ENCODE data around the gene COX11. TPM values are rescaled to one million over a fixed set of nuclear protein-coding genes. Genes with fewer than 3 reads are reported as not detected.

COX11 gene
- total RNA-seq, 4 donors from 2014 or later = 18.9 to 64.3 (median 35.3) TPM

DNA sequence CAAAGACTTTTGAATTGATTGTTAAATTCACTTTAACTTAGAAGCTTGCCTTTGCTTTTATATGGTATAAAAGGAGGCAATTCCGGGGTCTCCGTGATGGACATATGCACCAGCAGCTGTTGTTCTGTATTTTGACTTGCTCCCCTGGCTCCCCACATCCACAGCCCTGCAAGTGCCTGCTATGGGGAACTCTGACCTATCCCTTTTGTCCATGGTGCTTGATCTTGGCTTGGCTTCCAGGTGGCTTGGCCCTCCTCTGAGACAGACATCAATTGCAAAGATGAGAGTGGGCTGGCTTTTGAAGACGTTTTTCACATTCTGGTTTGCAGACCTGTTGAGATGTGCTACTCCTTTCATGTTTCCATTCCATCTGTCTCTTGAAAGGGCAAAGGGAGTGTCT, 40.9 kb downstream of the COX11 start:
- no peak for DNase-seq
- no peak for TF ChIP-seq POLR2A (IDR thresholded peaks at IDR 0.05)
- TF ChIP-seq, protein P1, sequence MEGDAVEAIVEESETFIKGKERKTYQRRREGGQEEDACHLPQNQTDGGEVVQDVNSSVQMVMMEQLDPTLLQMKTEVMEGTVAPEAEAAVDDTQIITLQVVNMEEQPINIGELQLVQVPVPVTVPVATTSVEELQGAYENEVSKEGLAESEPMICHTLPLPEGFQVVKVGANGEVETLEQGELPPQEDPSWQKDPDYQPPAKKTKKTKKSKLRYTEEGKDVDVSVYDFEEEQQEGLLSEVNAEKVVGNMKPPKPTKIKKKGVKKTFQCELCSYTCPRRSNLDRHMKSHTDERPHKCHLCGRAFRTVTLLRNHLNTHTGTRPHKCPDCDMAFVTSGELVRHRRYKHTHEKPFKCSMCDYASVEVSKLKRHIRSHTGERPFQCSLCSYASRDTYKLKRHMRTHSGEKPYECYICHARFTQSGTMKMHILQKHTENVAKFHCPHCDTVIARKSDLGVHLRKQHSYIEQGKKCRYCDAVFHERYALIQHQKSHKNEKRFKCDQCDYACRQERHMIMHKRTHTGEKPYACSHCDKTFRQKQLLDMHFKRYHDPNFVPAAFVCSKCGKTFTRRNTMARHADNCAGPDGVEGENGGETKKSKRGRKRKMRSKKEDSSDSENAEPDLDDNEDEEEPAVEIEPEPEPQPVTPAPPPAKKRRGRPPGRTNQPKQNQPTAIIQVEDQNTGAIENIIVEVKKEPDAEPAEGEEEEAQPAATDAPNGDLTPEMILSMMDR (IDR thresholded peaks at IDR 0.05) = no peak
- 80 to 87% methylated on average over 3 of the region's 3 CpGs for WGBS, 2 donors
- Histone ChIP-seq H3K4me1 (no peaks in the 10 kb centered on the region), H3K4me3 (no peak overlapping the region), H3K36me3 (peaks cover 0 to 84% (median 0%) of the 10 kb centered on the region in 3 donors), H3K27me3 (no peaks in the 10 kb centered on the region), H3K27ac (no peak overlapping the region), H3K9me3 (no peaks in the 10 kb centered on the region)
- intact Hi-C loops (cut with DNase I) = no loop called here

DNA sequence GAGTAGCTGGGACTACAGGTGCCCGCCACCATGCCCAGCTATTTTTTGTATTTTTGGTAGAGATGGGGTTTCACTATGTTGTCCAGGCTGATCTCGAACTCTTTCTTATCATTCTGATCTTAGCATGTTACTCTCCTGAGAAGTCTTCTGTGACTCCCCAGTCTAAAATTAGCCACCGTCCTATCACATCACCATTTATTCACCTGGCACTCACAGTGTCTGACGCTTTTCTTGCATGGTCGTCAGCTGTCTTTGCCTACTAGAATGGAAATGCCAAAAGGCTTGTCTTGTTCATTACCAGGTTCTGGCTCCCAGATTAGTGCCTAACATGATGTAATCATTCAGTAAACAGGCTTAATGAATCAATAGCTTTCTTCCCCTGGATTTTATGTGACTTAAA, 44.0 kb downstream of the COX11 start:
- no peak for DNase-seq
- Histone ChIP-seq H3K36me3 (peaks cover 0 to 77% (median 0%) of the 10 kb centered on the region in 3 donors), H3K4me3 (no peak overlapping the region), H3K9me3 (no peaks in the 10 kb centered on the region), H3K4me1 (no peaks in the 10 kb centered on the region), H3K27ac (no peak overlapping the region), H3K27me3 (no peaks in the 10 kb centered on the region)
- 90 to 92% methylated on average over 5 of the region's 5 CpGs for WGBS, 2 donors
- intact Hi-C loops (cut with DNase I) = no loop called here
- TF ChIP-seq, protein P1 (IDR thresholded peaks at IDR 0.05) = no peak
- no peak for TF ChIP-seq POLR2A (IDR thresholded peaks at IDR 0.05)

DNA sequence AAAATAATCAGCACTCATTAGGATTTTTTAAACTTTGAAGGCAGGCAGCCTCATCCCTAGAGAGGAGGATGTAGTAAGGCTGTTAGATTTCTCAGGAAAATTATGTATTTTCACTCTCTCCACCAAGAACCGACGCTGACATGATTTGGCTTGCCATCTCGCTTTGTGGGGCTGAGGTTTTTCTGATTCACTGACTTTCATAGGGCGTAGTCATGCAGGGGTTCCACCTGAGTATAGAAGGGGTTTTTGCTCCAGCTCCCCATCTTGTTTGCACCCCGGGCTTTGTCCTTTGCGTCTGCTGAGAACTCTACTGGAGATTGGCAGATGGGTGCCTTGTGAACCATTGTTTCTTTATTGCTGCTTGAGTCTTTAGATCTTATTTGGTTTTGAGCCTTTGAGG, 47.6 kb downstream of the COX11 start:
- DNase-seq = no peak
- Histone ChIP-seq H3K27me3 (no peaks in the 10 kb centered on the region), H3K9me3 (peaks cover 0 to 10% (median 5%) of the 10 kb centered on the region in 3 donors), H3K4me3 (no peak overlapping the region), H3K36me3 (peaks cover 0 to 87% (median under 1%) of the 10 kb centered on the region in 3 donors), H3K4me1 (no peaks in the 10 kb centered on the region), H3K27ac (no peak overlapping the region)
- TF ChIP-seq, protein P1 (IDR thresholded peaks at IDR 0.05) = no peak
- no peak for TF ChIP-seq POLR2A (IDR thresholded peaks at IDR 0.05)
- intact Hi-C loops (cut with DNase I) = no loop called here
- WGBS, 2 donors = 89 to 90% methylated on average over 6 of the region's 6 CpGs

DNA sequence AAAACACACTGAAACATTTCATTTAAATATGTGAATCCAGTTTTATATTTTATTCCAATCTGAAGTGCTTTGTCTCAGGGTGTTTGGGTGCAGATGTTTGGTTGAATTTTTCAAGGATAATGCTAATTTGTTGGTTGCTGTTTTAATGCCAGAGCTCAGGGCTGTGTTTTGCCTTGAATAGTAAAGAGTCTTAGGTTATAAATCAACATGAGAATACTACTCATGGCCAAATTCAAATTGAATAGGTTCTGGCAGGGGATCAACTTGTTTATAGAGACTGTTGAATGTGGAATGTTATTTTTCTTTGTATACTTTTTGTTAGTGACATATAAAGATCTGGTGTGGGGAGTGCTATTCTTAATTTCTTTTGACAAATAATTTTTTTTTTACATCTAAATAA, 49.0 kb downstream of the COX11 start:
- Histone ChIP-seq H3K4me1 (no peaks in the 10 kb centered on the region), H3K9me3 (peaks cover 0 to 10% (median 5%) of the 10 kb centered on the region in 3 donors), H3K27ac (no peak overlapping the region), H3K4me3 (no peak overlapping the region), H3K36me3 (peaks cover 0 to 87% (median 4%) of the 10 kb centered on the region in 3 donors), H3K27me3 (no peaks in the 10 kb centered on the region)
- intact Hi-C loops (cut with DNase I) = no loop called here
- DNase-seq = no peak
- no peak for TF ChIP-seq POLR2A (IDR thresholded peaks at IDR 0.05)
- TF ChIP-seq, protein P1 (IDR thresholded peaks at IDR 0.05) = no peak

DNA sequence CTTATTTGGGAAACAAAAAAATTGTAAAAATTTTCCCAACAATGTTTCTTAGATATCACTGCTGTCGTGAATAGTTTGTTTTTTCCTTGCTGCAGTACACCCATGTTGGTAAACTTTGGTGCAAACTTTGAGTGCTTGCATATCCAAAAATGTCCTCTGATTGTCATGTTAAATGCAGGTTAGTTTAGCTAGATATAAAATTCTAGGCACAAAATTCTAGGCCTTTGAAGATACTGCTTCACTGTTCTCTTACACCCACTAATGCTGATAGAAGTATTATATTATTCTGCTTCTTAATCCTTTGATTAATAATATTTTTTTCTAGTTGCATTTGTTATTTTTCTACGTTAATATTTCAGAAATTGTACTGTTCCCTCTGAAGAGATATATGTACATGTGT, 51.7 kb downstream of the COX11 start:
- intact Hi-C loops (cut with DNase I) = no loop called here
- peaks cover 0 to 84% (median 4%) of the 10 kb centered on the region in 3 donors for H3K36me3 ChIP-seq
- no peaks in the 10 kb centered on the region for H3K27me3 ChIP-seq
- DNase-seq = no peak
- H3K27ac ChIP-seq = no peak overlapping the region
- 80 to 92% methylated on average over 2 of the region's 2 CpGs for WGBS, 2 donors
- H3K4me3 ChIP-seq = no peak overlapping the region
- TF ChIP-seq, protein P1 (IDR thresholded peaks at IDR 0.05) = no peak
- no peak for TF ChIP-seq POLR2A (IDR thresholded peaks at IDR 0.05)
- peaks cover 0 to 10% (median 5%) of the 10 kb centered on the region in 3 donors for H3K9me3 ChIP-seq
- H3K4me1 ChIP-seq = no peaks in the 10 kb centered on the region

Small RNA genes lying within 50 kb of the gene (small RNA-seq; reads per million reads assigned to genes)
- gene AC007485.1 = 0 reads per million in 4 donors

Other genes with a start within 250 kb of the COX11 start
- 10 to 100 TPM; 31.6 to 42.5 (median 40.0) TPM for gene TOM1L1, start 67.8 kb downstream of the COX11 start, total RNA-seq
- gene STXBP4, start 111 bp upstream of the COX11 start, total RNA-seq = 10 to 100 TPM in 3 of 4 donors, under 1 TPM in 1; 0.61 to 23.5 (median 13.3) TPM